ENCODE results near the gene PTGDS.

Gene PTGDS

GRCh38 chr9:136939996-136940525, 37.2 kb upstream of the PTGDS start:
- TF ChIP-seq CEBPB (IDR thresholded peaks at IDR 0.05) (no peak), NFIC (IDR thresholded peaks at IDR 0.05) (no peak), EP300 (IDR thresholded peaks at IDR 0.05; ENCODE audit: borderline replicate concordance) (no peak), RAD21 (IDR thresholded peaks at IDR 0.05; ENCODE audit: low read depth) (no peak), YY1 (IDR thresholded peaks at IDR 0.05; ENCODE audit: low read depth) (no peak), CREB1 (IDR thresholded peaks at IDR 0.05; ENCODE audit: low read depth) (no peak), MAX (IDR thresholded peaks at IDR 0.05) (no peak), TAF1 (IDR thresholded peaks at IDR 0.05; ENCODE audit: low read depth) (no peak), TEAD4 (IDR thresholded peaks at IDR 0.05) (no peak), ZBTB7A (IDR thresholded peaks at IDR 0.05; ENCODE audit: low read depth) (no peak), TCF12 (IDR thresholded peaks at IDR 0.05; ENCODE audit: low read depth) (no peak), FOXM1 (IDR thresholded peaks at IDR 0.05; ENCODE audit: borderline replicate concordance, low read depth) (no peak)
- TF ChIP-seq, protein P1, sequence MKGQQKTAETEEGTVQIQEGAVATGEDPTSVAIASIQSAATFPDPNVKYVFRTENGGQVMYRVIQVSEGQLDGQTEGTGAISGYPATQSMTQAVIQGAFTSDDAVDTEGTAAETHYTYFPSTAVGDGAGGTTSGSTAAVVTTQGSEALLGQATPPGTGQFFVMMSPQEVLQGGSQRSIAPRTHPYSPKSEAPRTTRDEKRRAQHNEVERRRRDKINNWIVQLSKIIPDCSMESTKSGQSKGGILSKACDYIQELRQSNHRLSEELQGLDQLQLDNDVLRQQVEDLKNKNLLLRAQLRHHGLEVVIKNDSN (IDR thresholded peaks at IDR 0.05) = no peak

GRCh38 chr9:136940526-136941230, 36.6 kb upstream of the PTGDS start:
- TF ChIP-seq CEBPB (IDR thresholded peaks at IDR 0.05) (no peak), EGR1 (IDR thresholded peaks at IDR 0.05) (no peak), EP300 (IDR thresholded peaks at IDR 0.05; ENCODE audit: borderline replicate concordance) (no peak), TAF1 (IDR thresholded peaks at IDR 0.05; ENCODE audit: low read depth) (no peak), ZBTB7A (IDR thresholded peaks at IDR 0.05; ENCODE audit: low read depth) (no peak), YY1 (IDR thresholded peaks at IDR 0.05; ENCODE audit: low read depth) (no peak), REST (IDR thresholded peaks at IDR 0.05; ENCODE audit: low read depth) (no peak), MAX (IDR thresholded peaks at IDR 0.05) (no peak), TEAD4 (IDR thresholded peaks at IDR 0.05) (no peak)

- TF ChIP-seq, protein P1 (IDR thresholded peaks at IDR 0.05) = no peak
- TF ChIP-seq RAD21 (IDR thresholded peaks at IDR 0.05; ENCODE audit: low read depth) = no peak
- no peak for TF ChIP-seq YY1 (IDR thresholded peaks at IDR 0.05; ENCODE audit: low read depth)
- no peak for TF ChIP-seq TAF1 (IDR thresholded peaks at IDR 0.05; ENCODE audit: low read depth)
- TF ChIP-seq MAX (IDR thresholded peaks at IDR 0.05) = no peak
- no peak for TF ChIP-seq NFIC (IDR thresholded peaks at IDR 0.05)
Measured at GRCh38 chr9:136941231-136942111, 35.8 kb upstream of the PTGDS start.

GRCh38 chr9:136942112-136942880, 35.0 kb upstream of the PTGDS start:
- TF ChIP-seq TCF12 (IDR thresholded peaks at IDR 0.05; ENCODE audit: low read depth) = no peak
- TF ChIP-seq FOXM1 (IDR thresholded peaks at IDR 0.05; ENCODE audit: borderline replicate concordance, low read depth) = no peak
- TF ChIP-seq CREB1 (IDR thresholded peaks at IDR 0.05; ENCODE audit: low read depth) = no peak
- TF ChIP-seq, protein P1 (IDR thresholded peaks at IDR 0.05) = no peak

DNA sequence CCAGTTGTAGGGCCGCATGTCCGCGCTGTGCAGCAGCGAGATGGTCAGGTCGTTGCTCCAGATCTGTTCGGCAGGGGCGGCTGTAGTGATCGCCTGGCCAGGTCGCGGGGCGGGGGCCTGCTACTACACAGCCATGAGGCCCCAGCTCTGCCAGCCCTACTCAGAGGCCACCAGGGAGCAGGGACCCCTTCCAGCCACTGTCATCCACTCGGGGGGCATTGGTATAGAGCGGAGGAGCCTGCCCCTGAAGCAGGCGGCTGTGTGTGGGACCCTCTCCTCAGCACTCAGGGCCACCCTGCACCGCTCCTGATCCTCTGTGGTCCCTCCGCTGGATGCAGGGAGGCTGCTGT, 34.4 kb upstream of the PTGDS start:
- TF ChIP-seq ZBTB7A (IDR thresholded peaks at IDR 0.05; ENCODE audit: low read depth) (peak; percentile 39; the same call in 1 of the 2 replicates), REST (IDR thresholded peaks at IDR 0.05; ENCODE audit: low read depth) (no peak), TCF12 (IDR thresholded peaks at IDR 0.05; ENCODE audit: low read depth) (no peak)
